GM19239 (cell line): Measurements from ENCODE around the gene OTOR.
A peak's percentile ranks its signal among the peaks of the same experiment; 100 is the strongest.

Experiments used
- DNase-seq: peaks from one replicate; pipeline ENCODE4 v3.0.0; 2011; ENCODE audit warnings: low spot score; ENCODE audit not compliant: insufficient read length
- FAIRE-seq: peaks from 2 replicates; lab custom pipeline; 2011; peaks lifted over from hg19 to GRCh38; lab: Jason Lieb, UNC

Gene OTOR

DNA sequence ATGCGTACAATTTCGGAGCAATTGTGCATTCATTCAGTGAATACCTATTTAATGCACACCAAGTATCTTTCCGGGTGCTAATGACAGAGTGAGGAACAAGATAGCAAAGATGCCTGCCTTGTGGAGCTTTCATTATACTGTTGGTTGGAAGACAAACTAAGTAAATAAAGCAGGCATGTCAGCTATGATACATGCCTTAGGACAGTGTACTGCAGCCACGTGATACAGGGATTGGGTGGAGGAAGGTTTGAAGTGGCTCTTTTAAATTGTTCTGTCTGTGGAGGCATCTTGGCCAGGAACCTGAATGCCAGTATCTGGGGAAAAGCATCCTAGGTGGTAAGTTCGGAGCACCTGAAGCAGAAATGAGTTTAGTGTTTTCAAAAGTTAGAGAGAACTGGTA is 3.0 kb upstream of the OTOR start:
- no peak for FAIRE-seq
- no peak for DNase-seq

DNA sequence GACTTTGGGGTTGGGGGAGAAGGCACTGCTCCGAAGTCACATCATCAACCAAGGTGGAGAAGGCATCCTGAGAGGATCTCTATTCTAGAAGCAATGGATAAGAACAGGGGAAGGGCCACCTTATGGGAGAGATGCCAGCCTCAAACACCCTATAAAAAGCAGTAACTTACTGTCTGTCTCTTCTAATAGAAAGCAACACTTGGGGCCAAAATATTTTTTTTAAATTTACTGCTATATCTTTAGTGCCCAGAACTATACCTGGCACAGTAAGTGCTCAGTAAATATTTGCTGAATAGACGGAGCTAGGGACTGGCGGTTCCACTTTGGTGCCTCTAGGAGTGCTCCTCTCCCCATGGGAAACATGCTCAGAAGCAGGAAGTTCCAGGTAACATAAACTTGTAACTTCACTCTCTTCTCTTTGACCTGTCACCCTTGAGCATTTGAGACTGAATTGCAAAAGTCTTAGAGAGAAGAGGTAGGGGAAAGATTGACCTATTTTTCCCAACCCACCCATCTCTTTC is 807 bp upstream of the OTOR start:
- no peak for DNase-seq
- no peak for FAIRE-seq

DNA sequence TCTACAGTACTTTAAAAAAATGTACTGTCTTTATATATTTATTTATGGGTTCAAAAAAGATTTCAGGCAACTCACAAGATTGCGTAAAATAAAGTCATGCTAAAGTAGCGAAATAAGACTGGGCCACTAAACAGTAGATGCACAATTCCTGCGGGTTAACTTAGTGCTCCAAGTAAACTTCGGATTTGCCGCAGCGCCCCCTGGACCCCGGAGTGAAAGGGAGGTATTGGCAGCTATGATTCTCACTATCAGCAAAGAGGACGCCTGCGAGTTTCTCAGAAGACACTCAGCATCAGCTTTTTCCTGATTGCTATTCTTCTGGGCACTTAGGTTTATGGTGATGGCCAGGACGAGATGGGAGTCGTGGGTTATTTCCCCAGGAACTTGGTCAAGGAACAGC is 1.4 kb downstream of the OTOR start:
- no peak for FAIRE-seq
- no peak for DNase-seq

DNA sequence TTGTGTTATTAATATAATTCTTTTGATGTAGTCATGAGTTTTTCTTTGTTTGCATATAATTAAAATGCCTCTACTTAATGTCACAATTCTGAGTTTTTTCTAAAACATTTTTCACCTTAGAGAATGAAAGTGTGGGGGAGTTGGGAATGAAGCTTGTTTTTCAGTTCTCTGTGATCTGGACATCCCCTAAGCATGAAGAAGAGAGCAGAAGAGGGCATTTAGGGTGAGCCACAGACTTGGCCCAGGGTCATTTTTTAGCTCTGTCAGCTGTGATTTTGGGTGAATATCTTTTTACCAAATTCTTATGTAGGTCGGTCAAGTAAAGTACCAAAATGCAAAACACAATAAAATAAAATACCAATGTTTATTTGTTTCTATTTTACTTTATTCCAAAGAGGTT is 3.9 kb downstream of the OTOR start:
- DNase-seq (no peak), FAIRE-seq (no peak)

DNA sequence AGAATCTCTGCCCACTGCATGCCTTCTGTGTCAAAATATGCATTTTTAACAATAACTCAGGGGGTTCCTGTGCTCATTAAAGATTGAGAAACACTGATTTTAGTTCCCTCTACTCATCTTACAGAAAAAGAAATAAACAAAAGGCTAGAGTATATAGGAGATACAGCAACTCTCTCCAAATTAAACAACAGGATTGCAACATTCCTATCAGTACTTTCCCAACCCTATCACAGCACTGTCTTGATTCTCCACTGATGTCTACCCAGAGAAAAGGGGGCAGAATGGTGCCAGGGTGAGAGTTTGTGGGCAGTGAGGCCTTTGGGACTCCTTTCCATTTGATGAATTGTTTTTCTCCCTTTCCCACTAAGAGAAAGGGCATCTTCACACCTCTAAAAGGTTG is 4.7 kb downstream of the OTOR start:
- DNase-seq = no peak

DNA sequence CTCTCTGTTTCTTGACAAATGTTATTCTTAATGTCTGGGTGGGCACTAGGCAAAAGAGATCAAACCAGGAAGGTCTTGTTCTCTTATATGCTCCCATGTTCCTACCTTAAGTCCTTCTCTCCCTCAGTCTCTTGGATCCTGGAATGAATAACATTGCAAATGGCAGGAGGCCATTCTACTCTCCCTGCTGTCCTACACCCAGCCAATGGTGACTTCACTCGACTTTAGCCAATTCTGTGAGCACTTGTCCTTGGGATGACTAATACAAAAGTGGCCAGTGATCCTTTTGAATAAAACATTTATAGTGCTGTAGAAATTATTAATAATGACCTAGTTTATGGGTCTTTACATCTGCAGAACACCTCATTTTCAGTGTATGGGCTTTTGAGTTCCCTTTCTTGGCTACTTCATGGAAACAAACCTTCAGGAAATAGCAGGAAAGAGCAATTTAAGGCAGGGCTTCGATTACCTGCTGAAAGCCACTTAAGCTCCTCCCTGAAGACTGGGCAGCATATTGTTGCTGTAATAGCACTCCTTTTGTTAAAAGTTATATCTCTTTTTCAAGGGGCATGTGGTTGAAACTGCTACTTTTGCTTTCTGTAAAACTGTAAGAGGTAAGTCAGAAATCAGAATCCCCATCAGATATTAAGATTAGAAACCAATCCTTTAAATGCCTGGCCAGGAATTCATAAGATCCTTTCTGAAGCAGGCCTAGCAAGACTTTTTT is 10.5 kb downstream of the OTOR start:
- DNase-seq (no peak), FAIRE-seq (no peak)

More for the DNA sequence above, 4.7 kb downstream of the OTOR start:
- FAIRE-seq = no peak

DNA sequence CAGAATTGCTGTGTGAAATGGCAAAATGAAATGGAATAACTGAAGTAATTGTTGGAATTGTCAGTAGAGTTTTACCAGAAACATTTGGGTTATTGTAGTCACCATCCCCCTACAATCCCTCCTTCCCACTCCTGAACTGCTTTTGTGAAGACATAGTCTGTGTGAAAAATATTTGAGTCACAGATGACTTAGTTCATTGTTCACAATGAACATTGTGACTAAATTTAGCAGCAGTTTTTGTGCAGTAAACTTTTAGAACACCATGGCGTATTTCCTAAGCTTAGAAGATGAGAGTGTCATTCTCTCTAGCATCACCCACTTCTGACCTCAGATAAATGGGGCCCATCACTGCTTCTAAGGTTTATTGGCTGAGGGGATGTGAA is 11.0 kb downstream of the OTOR start:
- FAIRE-seq (no peak), DNase-seq (no peak)

DNA sequence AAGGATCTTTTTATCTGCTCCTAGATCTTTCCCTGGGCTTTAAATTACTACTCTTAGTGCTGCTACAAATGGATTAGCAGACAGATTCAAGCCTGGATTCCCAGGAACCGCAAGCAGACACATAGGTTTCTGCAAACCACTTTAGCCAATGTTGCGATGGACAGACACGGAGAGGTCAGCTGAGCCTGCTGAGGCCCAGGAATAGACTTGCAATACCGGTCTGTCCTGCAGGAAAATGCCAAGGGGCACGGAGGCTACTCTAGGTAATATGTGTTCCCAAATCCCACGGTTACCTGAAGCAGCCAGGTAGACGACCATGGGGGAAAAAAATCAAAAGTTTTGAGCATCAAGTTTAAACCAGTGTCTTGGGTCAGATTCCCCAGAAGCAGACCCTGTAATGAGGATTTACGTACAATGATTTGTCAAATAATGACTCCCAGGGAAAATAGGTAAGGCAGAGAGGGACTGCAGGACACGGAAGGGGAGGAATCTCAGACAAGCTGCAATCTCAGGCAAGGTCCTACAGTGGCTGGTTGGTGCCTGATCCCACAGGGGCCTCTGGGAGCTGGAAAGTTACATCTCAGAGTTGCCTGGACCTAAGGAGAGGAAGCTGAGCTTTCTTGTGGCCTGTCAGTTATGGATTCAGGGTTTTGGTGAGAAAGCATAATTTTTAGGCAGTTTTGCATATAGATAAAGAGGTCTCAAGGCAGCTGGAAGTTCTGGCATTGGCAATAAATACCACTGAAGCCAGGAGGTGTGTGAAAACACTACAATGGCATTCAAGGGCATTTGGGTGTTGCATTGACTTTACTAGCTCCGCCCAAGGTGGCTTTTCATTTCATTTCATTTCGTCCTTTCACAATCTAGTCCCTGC is 12.5 kb downstream of the OTOR start:
- DNase-seq (no peak), FAIRE-seq (no peak)

DNA sequence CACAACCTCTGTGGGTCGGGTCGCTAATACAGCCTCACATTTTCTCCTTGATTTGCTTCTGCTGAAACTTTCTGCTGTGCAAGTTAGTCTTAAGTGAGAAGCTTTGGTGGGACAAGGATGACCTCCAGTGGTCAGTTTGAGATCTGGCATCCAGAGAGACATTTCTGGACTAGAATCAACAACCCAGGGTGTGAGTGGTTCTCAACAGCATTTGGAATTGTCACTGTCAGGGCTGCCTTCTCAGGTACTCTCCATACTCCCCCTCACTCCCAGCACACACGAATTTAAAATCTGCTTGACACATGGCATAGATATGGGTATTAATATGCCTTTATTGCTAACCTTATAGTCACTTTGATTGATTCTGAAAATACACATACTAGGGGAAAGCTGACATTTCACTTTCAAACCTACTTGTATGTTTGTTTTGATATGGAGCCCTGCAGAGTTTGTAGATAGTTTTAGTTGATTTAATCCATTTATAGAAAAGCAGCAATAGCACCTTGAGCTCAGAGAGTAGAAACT is 13.2 kb downstream of the OTOR start:
- peak; percentile 14 for FAIRE-seq
- DNase-seq = peak; percentile 28

DNA sequence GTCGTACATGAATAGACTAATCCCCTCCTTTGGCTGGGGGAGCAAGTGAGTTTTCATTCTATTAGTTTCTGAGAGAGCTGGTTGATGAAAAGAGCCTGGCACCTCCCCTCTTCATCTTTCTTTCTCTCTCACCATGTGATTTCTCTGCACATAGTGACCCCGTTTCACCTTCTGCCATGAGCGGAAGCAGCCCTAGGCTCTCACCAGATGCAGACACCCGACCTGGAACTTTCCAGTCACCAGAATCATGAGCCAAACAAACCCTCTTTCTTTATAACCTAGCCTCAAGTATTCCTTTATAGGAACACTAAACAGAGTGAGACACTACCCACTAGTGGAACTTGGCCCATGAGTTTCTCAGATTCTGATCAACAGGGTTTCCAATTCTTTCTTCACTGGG is 16.4 kb downstream of the OTOR start:
- FAIRE-seq (no peak), DNase-seq (no peak)

DNA sequence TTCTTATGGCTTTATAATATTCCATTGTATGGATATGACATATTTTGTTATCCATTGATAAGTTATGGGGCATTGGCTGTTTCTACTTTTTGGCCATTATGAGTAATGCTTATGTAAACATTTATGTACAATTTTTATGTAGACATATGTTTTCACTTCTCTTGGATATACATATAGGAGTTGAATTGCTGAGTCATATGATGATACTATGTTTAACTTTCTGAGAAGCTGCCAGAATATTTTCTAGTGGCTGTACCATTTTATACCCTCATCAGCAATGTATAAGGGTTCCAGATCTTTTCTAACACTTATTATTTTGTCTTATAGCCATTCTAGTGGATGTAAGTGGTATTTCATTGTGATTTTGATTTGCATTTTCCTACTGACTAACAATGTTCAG is 23.1 kb downstream of the OTOR start:
- FAIRE-seq (no peak), DNase-seq (no peak)

DNA sequence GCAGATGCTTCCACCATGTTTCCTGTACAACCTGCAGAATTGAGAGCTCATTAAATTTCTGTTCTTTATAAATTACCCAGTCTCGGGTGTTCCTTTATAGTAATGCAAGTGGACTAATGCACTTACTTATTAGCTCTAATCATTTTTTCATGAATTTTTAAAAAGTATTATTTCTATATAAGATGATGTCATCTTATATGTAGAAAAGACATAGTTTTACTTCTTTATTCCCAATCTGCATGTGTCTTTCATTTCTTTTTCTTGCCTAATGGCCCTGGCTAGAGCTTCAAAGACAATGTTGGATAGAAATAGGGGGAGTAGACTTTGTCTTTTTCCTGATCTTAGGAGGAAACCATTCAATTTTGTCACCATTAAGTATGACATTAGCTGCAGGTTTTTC is 27.8 kb downstream of the OTOR start:
- DNase-seq (no peak), FAIRE-seq (no peak)

DNA sequence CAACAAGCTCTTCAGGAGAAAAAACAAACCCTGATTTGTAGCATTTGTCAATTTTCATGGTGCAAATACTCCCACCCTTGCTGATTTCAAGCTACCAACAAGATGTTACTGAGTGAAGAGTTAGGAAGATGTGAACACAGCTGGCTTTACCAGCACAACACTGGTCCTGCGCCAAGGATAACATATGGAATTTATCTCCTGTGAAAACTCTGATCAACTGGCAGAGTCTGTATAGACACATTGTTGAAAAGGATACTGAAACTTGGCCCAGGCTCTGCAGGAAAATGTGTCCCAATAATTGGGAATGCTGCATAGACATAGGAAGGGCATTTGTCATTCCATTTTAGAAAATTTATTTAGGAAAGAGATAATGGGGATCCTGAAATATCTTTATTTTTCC is 29.0 kb downstream of the OTOR start:
- no peak for FAIRE-seq
- DNase-seq = no peak

DNA sequence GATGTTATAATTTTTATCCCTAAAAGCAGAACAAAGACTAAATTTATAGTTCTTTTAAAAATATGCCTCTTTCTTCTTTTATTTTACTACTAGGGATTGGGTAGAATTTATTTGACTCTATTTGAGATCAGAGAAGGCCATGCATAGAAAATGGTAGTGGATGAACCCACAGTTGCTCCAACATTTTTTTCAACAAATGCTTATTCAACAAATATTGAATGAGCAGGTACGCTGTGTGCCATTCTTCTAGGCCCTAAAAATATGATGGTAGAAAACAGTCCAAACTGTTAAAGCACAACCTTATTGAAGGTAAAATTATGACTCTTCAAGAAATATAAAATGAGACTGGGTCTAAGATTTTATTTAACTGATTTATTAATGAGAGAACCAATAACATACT is 30.0 kb downstream of the OTOR start:
- DNase-seq (no peak), FAIRE-seq (no peak)

DNA sequence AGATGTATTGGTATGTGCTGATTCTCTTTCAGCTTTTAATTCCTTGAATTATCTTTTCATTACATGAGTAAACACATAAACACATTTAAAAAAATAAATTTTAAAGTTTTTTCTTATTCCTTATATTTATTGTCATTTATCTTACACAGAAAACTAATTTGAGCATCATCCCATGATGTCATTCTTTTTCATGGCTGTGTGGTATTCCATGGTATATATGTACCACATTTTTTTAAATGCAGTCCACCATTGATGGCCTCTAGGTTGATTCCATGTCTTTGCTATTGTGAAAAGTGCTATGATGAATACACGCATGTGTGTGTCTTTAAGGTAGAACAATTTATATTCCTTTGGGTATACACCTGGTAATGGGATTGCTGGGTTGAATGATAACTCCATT is 33.3 kb downstream of the OTOR start:
- DNase-seq (no peak), FAIRE-seq (no peak)

DNA sequence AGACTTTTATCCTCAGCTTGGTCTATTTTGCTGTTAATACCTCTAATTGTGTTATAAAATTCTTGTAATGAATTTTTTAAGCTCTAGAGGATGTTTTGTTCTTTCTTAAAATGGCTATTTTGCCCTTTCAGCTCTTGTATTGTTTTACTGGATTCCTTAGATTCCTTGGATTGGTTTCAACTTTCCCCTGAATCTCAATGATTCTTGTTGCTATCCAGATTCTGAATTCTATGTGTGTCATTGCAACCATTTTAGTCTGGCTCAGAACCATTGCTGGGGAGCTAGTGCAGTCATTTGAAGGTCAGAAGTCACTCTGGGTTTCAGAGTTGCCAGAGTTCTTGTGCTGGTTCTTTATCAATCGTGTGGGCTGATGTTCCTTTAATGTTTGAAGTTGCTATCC is 37.1 kb downstream of the OTOR start:
- FAIRE-seq = no peak
- no peak for DNase-seq
